Fibroblast of villous mesenchyme (primary cell): ENCODE measurements around the gene ENTPD1. TPM values are rescaled to one million over a fixed set of nuclear protein-coding genes. Genes with fewer than 3 reads are reported as not detected.
"Not testable (repeated sequence)": the region's sequence is repeated elsewhere in the genome, so short reads cannot be mapped to it uniquely, and the experiment has no call there.

ENCODE experiments used
- DNase-seq: peaks from one replicate; pipeline ENCODE4 v3.0.0-alpha.2; 2010; ENCODE audit warnings: low read depth
- H3K4me3 ChIP-seq: 2 replicates; pipeline ENCODE4 v1.5.1; 2011; ENCODE audit warnings: low read depth, mild to moderate bottlenecking, low read length
- CTCF ChIP-seq: IDR thresholded peaks from 2 replicates; pipeline ENCODE4 v1.5.1; 2012; ENCODE audit warnings: low read depth, mild to moderate bottlenecking, low read length; ENCODE audit not compliant: insufficient read depth
- total RNA-seq: library from RNA; depleted of rRNA; stranded (reverse); fragments of >200 nt; gene quantifications from 2 replicates; pipeline ENCODE4 v1.2.3, GENCODE V29; 2012

The ENTPD1 gene
- total RNA-seq, 1 donor = 0.86 TPM

- DNase-seq = no peak
- TF ChIP-seq CTCF = no peak
- H3K4me3 ChIP-seq = no peak overlapping the region
Measured at GRCh38 chr10:95759233-95759826, 3.4 kb downstream of the ENTPD1 start.

- no peak for TF ChIP-seq CTCF
- no peak overlapping the region for H3K4me3 ChIP-seq
- no peak for DNase-seq
Measured at GRCh38 chr10:95761939-95762492, 6.1 kb downstream of the ENTPD1 start.

GRCh38 chr10:95767884-95768556 lies 12.1 kb downstream of the ENTPD1 start:
- no peak overlapping the region for H3K4me3 ChIP-seq
- TF ChIP-seq CTCF = no peak
- peak; percentile 77 for DNase-seq

GRCh38 chr10:95770084-95770720 lies 14.2 kb downstream of the ENTPD1 start:
- H3K4me3 ChIP-seq = no peak overlapping the region
- no peak for TF ChIP-seq CTCF
- DNase-seq = no peak

GRCh38 chr10:95773454-95773853 lies 17.5 kb downstream of the ENTPD1 start:
- not testable (repeated sequence) for H3K4me3 ChIP-seq, DNase-seq

- H3K4me3 ChIP-seq, DNase-seq: not testable (repeated sequence)
Measured at GRCh38 chr10:95777638-95778037, 21.7 kb downstream of the ENTPD1 start.

GRCh38 chr10:95782318-95782717 lies 26.4 kb downstream of the ENTPD1 start:
- no peak for DNase-seq

More at GRCh38 chr10:95782318-95782717, 26.4 kb downstream of the ENTPD1 start:
- no peak overlapping the region for H3K4me3 ChIP-seq
- TF ChIP-seq CTCF = no peak
